Osteoblast (primary cell): Measurements from ENCODE around the gene UBE2L6. TPM values are rescaled to one million over a fixed set of nuclear protein-coding genes. Genes with fewer than 3 reads are reported as not detected.

Experiments
- DNase-seq: peaks from one replicate; pipeline ENCODE4 v3.0.0; 2011; ENCODE audit warnings: low spot score, mixed read lengths; ENCODE audit not compliant: insufficient read length; ENCODE audit errors: missing footprints
- H2AFZ ChIP-seq: 2 replicates; pipeline ENCODE4 v1.6.0; 2011; ENCODE audit warnings: mild to moderate bottlenecking, low read length
- H3K27ac ChIP-seq: 2 replicates; pipeline ENCODE4 v1.5.1; 2011; ENCODE audit warnings: mild to moderate bottlenecking, low read depth, low read length, moderate library complexity
- H3K27me3 ChIP-seq: 2 replicates; pipeline ENCODE4 v1.6.0; 2012; ENCODE audit warnings: mild to moderate bottlenecking, control low read depth, inconsistent platforms, low read length, moderate library complexity; ENCODE audit not compliant: insufficient read depth
- H3K36me3 ChIP-seq: 2 replicates; pipeline ENCODE4 v1.5.1; 2011; ENCODE audit warnings: mild to moderate bottlenecking, low read length, control low read depth, moderate library complexity; ENCODE audit not compliant: insufficient read depth
- H3K4me1 ChIP-seq: 2 replicates; pipeline ENCODE4 v1.5.1; 2011; ENCODE audit warnings: mild to moderate bottlenecking, low read length, control low read depth, moderate library complexity; ENCODE audit not compliant: insufficient read depth
- H3K4me2 ChIP-seq: 2 replicates; pipeline ENCODE4 v1.6.0; 2011; ENCODE audit warnings: mild to moderate bottlenecking, low read length; ENCODE audit not compliant: insufficient read depth
- H3K4me3 ChIP-seq: fragments of 200-600 bp; sonication (generic); 3 replicates; pipeline ENCODE4 v1.5.1; 2012; ENCODE audit warnings: mild to moderate bottlenecking, low read length, inconsistent platforms; ENCODE audit not compliant: insufficient read depth
- H3K79me2 ChIP-seq: 2 replicates; pipeline ENCODE4 v1.6.0; 2012; ENCODE audit warnings: mild to moderate bottlenecking, low read length, control low read depth, inconsistent platforms; ENCODE audit not compliant: insufficient read depth
- H3K9me3 ChIP-seq: 2 replicates; pipeline ENCODE4 v1.5.1; 2011; ENCODE audit warnings: low read depth, low read length, control low read depth
- H4K20me1 ChIP-seq: 2 replicates; pipeline ENCODE4 v1.6.0; 2012; ENCODE audit warnings: mild to moderate bottlenecking, low read length, control low read depth; ENCODE audit not compliant: insufficient read depth
- total RNA-seq: library from RNA; depleted of rRNA; stranded (reverse); fragments of >200 nt; gene quantifications from 2 replicates; pipeline ENCODE4 v1.2.3, GENCODE V29; 2012
- TF ChIP-seq, protein P1 (sequence below): IDR thresholded peaks from 2 replicates; pipeline ENCODE4 v1.5.1; 2011; ENCODE audit warnings: mild to moderate bottlenecking, low read depth, low read length, moderate library complexity; ENCODE audit errors: extremely low read depth

Gene UBE2L6
- total RNA-seq, 1 donor, result 65.9 TPM

DNA sequence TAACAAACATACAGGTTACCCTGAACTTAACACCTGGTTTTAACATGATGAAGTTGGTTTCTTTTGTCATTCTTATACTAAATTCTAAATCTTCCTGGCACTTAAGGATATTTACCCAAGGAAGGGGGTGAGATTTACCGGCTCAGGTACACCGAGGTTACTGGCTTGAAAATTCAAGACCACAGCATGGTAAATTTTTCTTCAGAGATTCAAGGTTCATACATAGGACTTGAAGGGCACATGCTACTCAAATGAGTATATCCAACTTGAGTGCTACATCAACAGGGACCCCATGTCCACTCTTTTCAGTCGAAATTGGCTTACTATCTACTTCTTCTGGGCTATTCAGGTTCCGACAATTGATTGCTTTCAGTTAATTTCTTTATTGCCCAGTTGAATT lies 42.7 kb upstream of the UBE2L6 start:
- H3K4me3 ChIP-seq, result no peak overlapping the region
- no peak overlapping the region for H3K4me2 ChIP-seq
- H3K79me2 ChIP-seq, result no peaks in the 10 kb centered on the region
- H3K27me3 ChIP-seq, result no peaks in the 10 kb centered on the region
- no peaks in the 10 kb centered on the region for H3K9me3 ChIP-seq
- TF ChIP-seq, protein P1, sequence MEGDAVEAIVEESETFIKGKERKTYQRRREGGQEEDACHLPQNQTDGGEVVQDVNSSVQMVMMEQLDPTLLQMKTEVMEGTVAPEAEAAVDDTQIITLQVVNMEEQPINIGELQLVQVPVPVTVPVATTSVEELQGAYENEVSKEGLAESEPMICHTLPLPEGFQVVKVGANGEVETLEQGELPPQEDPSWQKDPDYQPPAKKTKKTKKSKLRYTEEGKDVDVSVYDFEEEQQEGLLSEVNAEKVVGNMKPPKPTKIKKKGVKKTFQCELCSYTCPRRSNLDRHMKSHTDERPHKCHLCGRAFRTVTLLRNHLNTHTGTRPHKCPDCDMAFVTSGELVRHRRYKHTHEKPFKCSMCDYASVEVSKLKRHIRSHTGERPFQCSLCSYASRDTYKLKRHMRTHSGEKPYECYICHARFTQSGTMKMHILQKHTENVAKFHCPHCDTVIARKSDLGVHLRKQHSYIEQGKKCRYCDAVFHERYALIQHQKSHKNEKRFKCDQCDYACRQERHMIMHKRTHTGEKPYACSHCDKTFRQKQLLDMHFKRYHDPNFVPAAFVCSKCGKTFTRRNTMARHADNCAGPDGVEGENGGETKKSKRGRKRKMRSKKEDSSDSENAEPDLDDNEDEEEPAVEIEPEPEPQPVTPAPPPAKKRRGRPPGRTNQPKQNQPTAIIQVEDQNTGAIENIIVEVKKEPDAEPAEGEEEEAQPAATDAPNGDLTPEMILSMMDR, result no peak
- H3K4me1 ChIP-seq, result no peaks in the 10 kb centered on the region
- H3K27ac ChIP-seq, result no peak overlapping the region
- no peak overlapping the region for H2AFZ ChIP-seq
- no peaks in the 10 kb centered on the region for H4K20me1 ChIP-seq
- peaks cover 4% of the 10 kb centered on the region for H3K36me3 ChIP-seq
- no peak for DNase-seq

DNA sequence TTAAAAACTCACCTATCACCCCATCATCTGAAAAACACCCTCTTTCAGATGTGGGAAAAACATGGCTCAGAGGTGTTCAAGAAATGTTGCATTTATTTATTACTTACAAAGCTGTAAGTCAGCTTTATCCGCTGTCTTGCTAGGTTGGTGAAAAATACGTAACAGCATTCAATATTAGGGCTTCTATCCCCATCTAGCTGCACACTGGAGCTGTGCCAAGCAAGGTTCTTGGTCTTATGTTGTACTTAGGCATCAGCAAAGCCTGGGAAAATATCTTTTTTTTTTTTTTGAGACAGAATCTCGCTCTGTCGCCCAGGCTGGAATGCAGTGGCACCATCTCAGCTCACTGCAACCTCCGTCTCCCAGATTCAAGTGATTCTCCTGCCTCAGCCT lies 37.6 kb upstream of the UBE2L6 start:
- H3K4me1 ChIP-seq, result no peaks in the 10 kb centered on the region
- TF ChIP-seq, protein P1, result no peak
- no peak overlapping the region for H2AFZ ChIP-seq
- no peaks in the 10 kb centered on the region for H3K27me3 ChIP-seq
- no peak overlapping the region for H3K4me2 ChIP-seq
- no peaks in the 10 kb centered on the region for H3K79me2 ChIP-seq
- no peaks in the 10 kb centered on the region for H3K9me3 ChIP-seq
- H3K36me3 ChIP-seq, result peaks cover 4% of the 10 kb centered on the region
- no peaks in the 10 kb centered on the region for H4K20me1 ChIP-seq
- no peak for DNase-seq
- no peak overlapping the region for H3K4me3 ChIP-seq
- no peak overlapping the region for H3K27ac ChIP-seq

DNA sequence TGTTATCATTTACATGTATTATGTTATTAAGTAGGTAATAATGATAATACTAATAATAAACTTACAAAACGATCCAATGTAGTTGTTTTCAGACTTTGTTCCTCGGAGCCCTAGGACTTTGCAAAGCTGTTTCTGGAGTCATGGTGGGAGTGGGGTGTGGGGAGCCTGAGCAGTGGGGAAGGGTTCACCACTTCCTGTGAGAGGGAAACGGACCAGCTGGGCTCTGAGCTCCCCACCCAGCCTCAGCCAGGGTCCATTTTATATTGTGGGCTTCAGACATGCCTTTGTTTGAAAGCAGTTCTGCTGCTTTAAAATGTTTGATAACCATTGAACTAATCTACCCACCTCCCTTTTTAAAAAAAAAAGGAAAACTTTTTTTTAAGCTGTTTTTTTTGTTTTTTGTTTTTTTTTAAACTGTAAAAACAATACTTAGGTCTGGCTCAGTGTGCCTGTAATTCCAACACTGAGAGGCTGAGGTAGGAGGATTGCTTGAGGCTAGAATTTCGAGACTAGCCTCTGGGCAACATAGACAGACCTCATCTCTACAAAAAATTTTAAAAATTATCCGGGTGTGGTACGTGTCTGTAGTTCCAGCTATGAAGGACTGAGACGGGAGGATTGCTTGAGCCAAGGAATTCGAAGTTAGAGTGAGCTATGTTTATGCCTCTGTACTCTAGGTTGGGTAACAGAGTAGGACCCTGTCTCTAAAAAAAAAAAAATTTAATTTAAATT lies 37.0 kb upstream of the UBE2L6 start:
- DNase-seq, result no peak
- Histone ChIP-seq H3K27me3 (no peaks in the 10 kb centered on the region), H3K4me1 (peaks cover under 1% of the 10 kb centered on the region), H3K36me3 (peaks cover 4% of the 10 kb centered on the region), H3K27ac (no peak overlapping the region), H3K4me2 (no peak overlapping the region), H2AFZ (no peak overlapping the region), H3K9me3 (no peaks in the 10 kb centered on the region), H3K79me2 (no peaks in the 10 kb centered on the region), H4K20me1 (no peaks in the 10 kb centered on the region), H3K4me3 (no peak overlapping the region)
- TF ChIP-seq, protein P1, result no peak

DNA sequence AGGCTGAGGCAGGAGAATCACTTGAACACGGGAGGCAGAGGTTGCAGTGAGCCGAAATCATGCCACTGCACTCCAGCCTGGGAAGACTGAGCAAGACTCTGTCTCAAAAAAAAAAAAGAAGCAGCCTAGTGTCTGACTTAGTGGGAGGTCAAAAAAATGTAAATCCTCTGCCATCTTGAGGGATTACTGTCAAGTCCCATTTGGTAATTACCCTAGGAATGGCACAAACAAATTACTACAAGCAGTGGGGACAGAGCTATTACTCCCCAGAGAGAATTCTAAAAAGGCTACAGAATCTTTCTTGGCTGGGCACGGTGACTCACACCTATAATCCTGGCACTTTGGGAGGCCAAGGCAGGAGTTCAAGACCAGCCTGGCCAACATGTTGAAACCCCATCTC lies 33.8 kb upstream of the UBE2L6 start:
- Histone ChIP-seq H3K27me3 (no peaks in the 10 kb centered on the region), H3K79me2 (no peaks in the 10 kb centered on the region), H3K4me3 (no peak overlapping the region), H2AFZ (no peak overlapping the region), H3K4me1 (peaks cover 18% of the 10 kb centered on the region), H3K27ac (no peak overlapping the region), H4K20me1 (no peaks in the 10 kb centered on the region), H3K9me3 (no peaks in the 10 kb centered on the region), H3K36me3 (peaks cover 3% of the 10 kb centered on the region), H3K4me2 (no peak overlapping the region)
- no peak for DNase-seq
- TF ChIP-seq, protein P1, result no peak
